Measurements from ENCODE around the gene ERVFRD-1. TPM values are rescaled to one million over a fixed set of nuclear protein-coding genes. Genes with fewer than 3 reads are reported as not detected.
A peak's percentile ranks its signal among the peaks of the same experiment; 100 is the strongest.

ERVFRD-1 gene
- total and polyA plus RNA-seq, 2 of the 13 experiments (the other 11 are each of a cell fraction or from before 2014, with no cell fraction given): not detected

DNA sequence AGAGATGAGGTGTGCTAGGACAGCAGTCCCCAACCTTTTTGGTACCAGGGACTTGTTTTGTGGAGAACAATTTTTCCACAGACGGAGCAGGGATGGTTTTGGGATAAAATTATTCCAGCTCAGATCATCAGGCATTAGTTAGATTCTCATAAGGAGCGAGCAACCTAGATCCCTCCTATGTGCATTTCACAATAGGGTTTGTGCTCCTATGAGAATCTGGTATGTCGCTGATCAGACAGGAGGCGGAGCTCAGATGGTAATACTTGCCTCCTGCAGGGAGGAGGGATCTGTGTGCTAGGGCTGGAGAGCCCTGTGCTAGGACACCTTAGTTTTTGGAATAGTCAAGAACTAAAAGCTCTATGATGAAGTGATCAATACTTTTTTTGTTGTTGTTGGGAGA, 15.4 kb downstream of the ERVFRD-1 start:
- no peak overlapping the region for H3K27ac ChIP-seq (ENCODE audit: extremely low read length, insufficient read depth, low read length)
- peaks cover 66% of the 10 kb centered on the region for H3K79me2 ChIP-seq (ENCODE audit: insufficient read depth, low read length)
- H3K9me3 ChIP-seq (ENCODE audit: low read length): no peaks in the 10 kb centered on the region
- peak; percentile 67 for FAIRE-seq
- H2AFZ ChIP-seq (ENCODE audit: low read length): no peak overlapping the region
- POLR2A ChIA-PET: interaction anchor here (1.0 kb wide), 1 partner anchor 401 kb away, joined by 3 read pairs; the partner anchor contains the start of genes C6orf52 and PAK1IP1
- H4K20me1 ChIP-seq (ENCODE audit: insufficient read depth, low read length): peaks cover 9% of the 10 kb centered on the region; the same call in 1 of the 2 replicates
- H3K4me2 ChIP-seq (ENCODE audit: low read depth, low read length): peak overlapping the region; percentile 86
- ATAC-seq: no peak
- DNase-seq (ENCODE audit: low spot score): peak; percentile 76
- WGBS (ENCODE audit: low lambda C conversion rate): 66% methylated on average over 4 of the region's 4 CpGs
- H3K27me3 ChIP-seq (ENCODE audit: control insufficient read depth in 1 of 2, insufficient read depth in 2 of 2, low read length in 2 of 2): no peaks in the 10 kb centered on the region; a peak in 1 of 5 replicates
- H3K9ac ChIP-seq (ENCODE audit: insufficient read depth, low read depth, low read length): peak overlapping the region; percentile 85; the same call in 1 of the 2 replicates
- CTCF ChIA-PET (ENCODE audit: low intra/inter-chr PET ratio, low total read pairs): no interaction called here
- H3K4me3 ChIP-seq (replicated peaks in 1 of 3; ENCODE audit: insufficient read depth in 1 of 3, low read depth in 2 of 3, low read length in 3 of 3): peak overlapping the region in 2 of 3 experiments; percentile 93 to 97; a peak in 4 of 6 replicates
- intact Hi-C loops (cut with micrococcal nuclease; ENCODE audit: unreplicated experiment) (no loop called here), in situ Hi-C loops (cut with HindIII; ENCODE audit: extremely low pct_ligation_motif_present, low pct_unique_long_range_greater_than_20kb) (no loop called here)
- BruUV-seq (replicated peaks): no TSS peak
- no peaks in the 10 kb centered on the region; a peak in 1 of 5 replicates for H3K36me3 ChIP-seq (replicated peaks in 1 of 2; ENCODE audit: control insufficient read depth in 1 of 2, insufficient read depth in 2 of 2, low read length in 2 of 2)
- H3K4me1 ChIP-seq (ENCODE audit: insufficient read depth, low read length): peaks cover 43% of the 10 kb centered on the region
- peak; percentile 66 for TF ChIP-seq CEBPG (CRISPR knock-in tag; IDR thresholded peaks at IDR 0.05)
- no peak for TF ChIP-seq MAX (IDR thresholded peaks at IDR 0.05)
- TF ChIP-seq KAT7 (CRISPR knock-in tag; IDR thresholded peaks at IDR 0.05; ENCODE audit: borderline replicate concordance): no peak
- TF ChIP-seq ZBTB2 (CRISPR knock-in tag; IDR thresholded peaks at IDR 0.05; ENCODE audit: low read depth): no peak
- peak; percentile 38; the same call in 1 of the 2 replicates for TF ChIP-seq SP5 (CRISPR knock-in tag; IDR thresholded peaks at IDR 0.05; ENCODE audit: borderline replicate concordance, low read depth)
- peak; percentile 32; the same call in 1 of the 2 replicates for TF ChIP-seq SAP130 (CRISPR knock-in tag; IDR thresholded peaks at IDR 0.05; ENCODE audit: low read depth)
- TF ChIP-seq, protein P1, sequence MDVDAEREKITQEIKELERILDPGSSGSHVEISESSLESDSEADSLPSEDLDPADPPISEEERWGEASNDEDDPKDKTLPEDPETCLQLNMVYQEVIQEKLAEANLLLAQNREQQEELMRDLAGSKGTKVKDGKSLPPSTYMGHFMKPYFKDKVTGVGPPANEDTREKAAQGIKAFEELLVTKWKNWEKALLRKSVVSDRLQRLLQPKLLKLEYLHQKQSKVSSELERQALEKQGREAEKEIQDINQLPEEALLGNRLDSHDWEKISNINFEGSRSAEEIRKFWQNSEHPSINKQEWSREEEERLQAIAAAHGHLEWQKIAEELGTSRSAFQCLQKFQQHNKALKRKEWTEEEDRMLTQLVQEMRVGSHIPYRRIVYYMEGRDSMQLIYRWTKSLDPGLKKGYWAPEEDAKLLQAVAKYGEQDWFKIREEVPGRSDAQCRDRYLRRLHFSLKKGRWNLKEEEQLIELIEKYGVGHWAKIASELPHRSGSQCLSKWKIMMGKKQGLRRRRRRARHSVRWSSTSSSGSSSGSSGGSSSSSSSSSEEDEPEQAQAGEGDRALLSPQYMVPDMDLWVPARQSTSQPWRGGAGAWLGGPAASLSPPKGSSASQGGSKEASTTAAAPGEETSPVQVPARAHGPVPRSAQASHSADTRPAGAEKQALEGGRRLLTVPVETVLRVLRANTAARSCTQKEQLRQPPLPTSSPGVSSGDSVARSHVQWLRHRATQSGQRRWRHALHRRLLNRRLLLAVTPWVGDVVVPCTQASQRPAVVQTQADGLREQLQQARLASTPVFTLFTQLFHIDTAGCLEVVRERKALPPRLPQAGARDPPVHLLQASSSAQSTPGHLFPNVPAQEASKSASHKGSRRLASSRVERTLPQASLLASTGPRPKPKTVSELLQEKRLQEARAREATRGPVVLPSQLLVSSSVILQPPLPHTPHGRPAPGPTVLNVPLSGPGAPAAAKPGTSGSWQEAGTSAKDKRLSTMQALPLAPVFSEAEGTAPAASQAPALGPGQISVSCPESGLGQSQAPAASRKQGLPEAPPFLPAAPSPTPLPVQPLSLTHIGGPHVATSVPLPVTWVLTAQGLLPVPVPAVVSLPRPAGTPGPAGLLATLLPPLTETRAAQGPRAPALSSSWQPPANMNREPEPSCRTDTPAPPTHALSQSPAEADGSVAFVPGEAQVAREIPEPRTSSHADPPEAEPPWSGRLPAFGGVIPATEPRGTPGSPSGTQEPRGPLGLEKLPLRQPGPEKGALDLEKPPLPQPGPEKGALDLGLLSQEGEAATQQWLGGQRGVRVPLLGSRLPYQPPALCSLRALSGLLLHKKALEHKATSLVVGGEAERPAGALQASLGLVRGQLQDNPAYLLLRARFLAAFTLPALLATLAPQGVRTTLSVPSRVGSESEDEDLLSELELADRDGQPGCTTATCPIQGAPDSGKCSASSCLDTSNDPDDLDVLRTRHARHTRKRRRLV (CRISPR knock-in tag; IDR thresholded peaks at IDR 0.05): 0 out of 2 replicates have a peak, but pooled peaks have one; percentile 45
- no peak for TF ChIP-seq HMG20A (CRISPR knock-in tag; IDR thresholded peaks at IDR 0.05; ENCODE audit: borderline replicate concordance)
- TF ChIP-seq KLF12 (CRISPR knock-in tag; IDR thresholded peaks at IDR 0.05; ENCODE audit: borderline replicate concordance): no peak
- peak; percentile 89 for TF ChIP-seq CEBPB (IDR thresholded peaks at IDR 0.05; ENCODE audit: borderline replicate concordance, low read depth, low read length)
- TF ChIP-seq RBM39 (IDR thresholded peaks at IDR 0.05; ENCODE audit: low read depth, low read length, poor library complexity, severe bottlenecking): no peak
- TF ChIP-seq LRRFIP1 (CRISPR knock-in tag; conservative IDR thresholded peaks at IDR 0.05): no peak
- TF ChIP-seq ZMAT3 (CRISPR knock-in tag; conservative IDR thresholded peaks at IDR 0.05): no peak
- no peak for TF ChIP-seq PCBP1 (IDR thresholded peaks at IDR 0.05; ENCODE audit: borderline replicate concordance, low read depth, low read length)
- no peak for TF ChIP-seq BRF2 (CRISPR knock-in tag; IDR thresholded peaks at IDR 0.05)

Data from HepG2 (cell line).